Measurements from ENCODE around the gene TAS1R2.
"Not testable (repeated sequence)": the region's sequence is repeated elsewhere in the genome, so short reads cannot be mapped to it uniquely, and the experiment has no call there.

Gene TAS1R2

GRCh38 chr1:18859560-18859959 lies at the start of gene TAS1R2:
TSS of gene TAS1R2 (minus strand) at chr1:18859660. CDS start at chr1:18859660, 0 bp downstream.
- in situ Hi-C loops (cut with HindIII; ENCODE audit: low sequenced_read_pairs), result no loop called here

DNA sequence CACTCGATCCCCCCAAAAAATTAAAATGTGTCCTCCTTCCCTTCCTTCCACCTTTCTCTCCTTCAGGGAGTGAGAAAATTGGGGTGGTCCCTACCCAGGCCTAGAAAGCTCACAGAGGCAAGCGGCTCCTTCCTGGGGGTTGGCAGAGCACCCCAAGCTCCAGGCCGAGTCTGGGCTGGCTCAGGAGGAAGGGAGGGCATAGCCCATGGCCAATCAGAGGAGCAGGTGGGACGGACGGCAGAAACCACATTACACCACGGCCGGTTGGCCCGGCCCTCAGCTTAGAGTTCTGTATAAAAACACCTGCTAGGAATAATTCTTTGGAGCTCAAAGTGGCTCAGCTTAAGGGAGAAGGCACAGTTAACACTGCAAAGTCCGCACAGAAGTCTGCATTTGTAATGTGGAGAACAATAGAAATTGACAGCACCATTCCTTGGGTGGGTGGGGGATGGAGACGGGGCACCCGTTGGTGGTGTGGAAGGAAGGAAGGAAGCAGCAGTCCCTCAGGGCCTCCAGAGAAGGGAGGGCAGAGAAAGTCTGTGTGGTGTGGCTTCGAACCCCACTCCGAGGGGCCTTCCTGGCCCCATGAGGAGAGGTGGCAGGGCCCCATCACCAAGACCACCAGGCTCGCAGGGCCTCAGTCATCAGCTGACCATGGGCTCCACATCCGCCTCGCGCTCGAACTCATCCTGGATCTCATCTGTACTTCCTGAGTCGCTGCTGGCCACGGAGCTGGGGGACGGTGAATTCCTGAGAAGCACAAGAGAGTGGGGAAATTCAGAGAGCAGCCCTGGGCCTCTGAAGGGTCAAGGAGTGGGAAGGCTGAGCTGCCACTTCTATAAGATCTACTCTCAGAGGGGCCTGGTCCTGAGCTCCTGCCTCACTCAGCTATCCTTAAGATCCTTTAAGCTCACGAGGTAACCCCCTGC lies 48.7 kb upstream of the TAS1R2 start:
- in situ Hi-C loops (cut with HindIII; ENCODE audit: low sequenced_read_pairs), result no loop called here

DNA sequence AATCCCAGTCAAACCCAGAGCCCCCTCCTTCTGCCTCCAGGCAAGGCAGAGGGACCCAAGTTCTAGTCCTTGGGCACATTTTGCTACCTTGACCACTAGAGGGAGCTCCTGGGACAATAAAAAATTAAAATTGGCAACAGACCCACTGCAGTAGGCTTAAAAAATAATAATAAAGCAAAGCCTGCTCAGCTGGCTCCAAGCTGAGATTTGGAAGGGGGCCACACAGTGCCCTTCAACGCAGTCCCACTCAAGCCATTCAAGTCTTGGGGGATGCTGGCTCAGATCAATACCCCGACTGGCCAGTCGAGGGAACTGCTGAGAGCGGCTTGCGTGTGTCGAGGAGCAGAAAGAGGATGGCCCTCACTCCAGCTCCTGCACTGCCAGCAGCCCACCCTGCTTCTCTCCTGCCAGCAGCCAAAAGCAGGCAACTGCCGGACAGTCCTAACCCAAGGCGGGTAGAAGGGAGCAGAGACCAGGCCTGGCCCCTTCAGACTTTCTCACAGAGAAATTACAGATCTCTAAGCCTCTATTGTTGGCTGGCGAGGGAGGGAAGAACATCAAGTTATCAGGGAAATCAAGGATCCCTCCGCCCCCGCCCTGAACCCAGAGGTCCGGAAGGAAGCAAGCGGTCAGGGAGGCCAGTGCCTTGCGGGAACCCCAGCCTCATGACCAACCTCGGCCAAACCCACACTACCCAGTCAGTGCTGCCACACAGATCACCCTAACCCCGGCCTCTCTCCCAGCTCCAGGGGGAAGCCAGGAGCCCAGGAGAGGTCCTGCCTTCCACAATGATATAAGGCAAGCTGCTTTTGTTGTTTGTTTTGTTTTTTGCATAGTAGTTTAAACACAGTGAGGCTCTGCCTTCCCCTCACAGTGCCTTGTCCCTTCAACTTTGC lies 47.8 kb upstream of the TAS1R2 start:
- in situ Hi-C loops (cut with HindIII; ENCODE audit: low sequenced_read_pairs), result no loop called here

DNA sequence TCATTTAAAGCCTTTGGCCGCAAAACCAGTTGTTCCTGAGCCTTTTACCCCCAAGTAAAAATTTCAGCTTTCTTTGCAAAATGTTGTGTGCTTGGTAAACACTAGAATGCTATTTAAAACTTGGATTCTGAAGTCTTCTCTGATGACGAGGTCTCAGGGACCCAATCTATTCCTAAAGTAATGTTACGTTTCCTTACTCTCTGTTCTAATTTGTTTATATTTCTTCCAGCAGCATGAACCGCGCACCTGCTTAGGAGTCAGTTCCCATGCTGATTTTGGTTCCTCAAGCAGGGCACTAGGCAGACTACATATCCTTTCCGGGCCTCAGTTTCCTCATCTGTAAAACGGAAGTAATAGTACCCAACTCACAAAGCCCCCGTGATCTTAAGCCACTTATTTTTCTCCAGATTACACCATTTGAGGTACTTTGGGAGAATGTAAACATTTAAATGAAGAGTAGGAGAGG lies 43.9 kb upstream of the TAS1R2 start:
- in situ Hi-C loops (cut with HindIII; ENCODE audit: low sequenced_read_pairs), result loop anchor here (5.0 kb wide), 2 partner anchors 109 to 179 kb away; no protein-coding TSS in a partner anchor

DNA sequence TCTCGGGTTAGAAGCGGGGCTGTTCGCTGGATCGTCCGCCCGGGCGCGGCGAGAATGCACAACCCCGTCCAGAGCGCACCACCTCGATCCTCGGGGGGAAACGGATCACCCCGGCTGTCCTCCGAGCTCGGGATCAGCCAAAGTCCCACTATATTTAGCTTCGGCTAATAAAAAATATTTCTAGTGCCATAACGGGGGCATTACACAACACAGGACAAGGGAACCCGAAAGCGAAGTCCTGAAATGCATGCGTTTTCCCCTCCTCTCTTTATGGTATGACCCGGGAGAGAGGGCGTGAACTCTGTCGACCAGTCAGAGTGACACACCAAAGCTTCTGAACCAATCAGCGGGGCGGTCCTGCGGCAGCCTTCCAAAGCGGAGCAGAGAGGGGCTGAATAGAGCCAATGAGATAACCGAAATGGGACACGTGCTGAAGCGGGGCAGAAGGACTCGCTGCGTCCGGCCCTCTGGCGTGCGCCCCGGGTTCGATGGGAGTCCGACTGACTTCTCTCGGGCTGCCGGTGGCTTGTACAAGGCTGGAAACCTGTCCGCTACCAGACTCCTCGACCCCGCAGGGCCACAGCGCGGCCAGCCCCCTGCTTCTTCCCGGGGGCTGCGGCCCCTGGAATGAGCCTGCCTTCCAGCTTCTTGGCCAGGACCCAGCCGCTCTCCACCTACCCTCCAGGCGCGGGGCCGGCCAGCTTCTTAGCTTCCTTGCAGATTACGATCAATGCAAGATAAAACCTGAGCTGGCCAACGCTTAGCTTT lies 43.2 kb upstream of the TAS1R2 start, which contains the start of gene ALDH4A1:
Gene ALDH4A1 (minus strand): TSS at position 33 of the 768 bp plus-strand sequence. CDS start 32 bp downstream, at position 1.
- in situ Hi-C loops (cut with HindIII; ENCODE audit: low sequenced_read_pairs), result loop anchor here (5.0 kb wide), 2 partner anchors 110 to 180 kb away; no protein-coding TSS in a partner anchor

DNA sequence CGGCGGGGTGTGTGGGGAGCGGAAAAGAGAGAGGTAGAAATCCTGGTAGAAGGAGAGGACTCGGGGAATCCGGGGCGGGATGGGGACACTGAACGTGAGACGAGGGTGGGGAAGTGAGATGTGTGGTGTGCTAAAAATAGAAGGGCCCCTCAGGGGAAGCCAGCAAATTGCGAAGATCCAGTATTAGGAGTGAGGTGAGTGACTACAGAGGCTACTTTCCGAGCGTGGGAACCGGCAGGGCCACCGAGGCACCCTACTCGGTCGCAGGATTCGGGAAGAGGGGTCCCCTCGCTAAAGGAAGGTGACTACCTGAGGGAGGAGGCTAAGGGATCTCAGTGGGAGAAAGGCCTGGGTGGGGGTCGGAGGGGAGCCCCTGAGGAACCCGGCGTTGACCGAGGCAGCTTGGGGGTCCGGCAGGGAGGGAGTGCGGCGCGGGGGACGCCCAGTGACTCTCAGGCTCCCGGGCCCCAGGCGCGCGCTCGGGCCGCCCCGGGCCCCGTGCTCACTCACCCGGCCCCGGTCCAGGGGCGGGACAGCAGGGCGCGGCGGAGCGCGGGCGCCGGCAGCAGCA lies 42.6 kb upstream of the TAS1R2 start:
- in situ Hi-C loops (cut with HindIII; ENCODE audit: low sequenced_read_pairs), result loop anchor here (5.0 kb wide), 2 partner anchors 110 to 180 kb away; no protein-coding TSS in a partner anchor

GRCh38 chr1:18901147-18901951 lies 41.9 kb upstream of the TAS1R2 start:
- in situ Hi-C loops (cut with HindIII; ENCODE audit: low sequenced_read_pairs), result loop anchor here (5.0 kb wide), 2 partner anchors 111 to 181 kb away; no protein-coding TSS in a partner anchor

GRCh38 chr1:18900303-18900841 lies 40.9 kb upstream of the TAS1R2 start:
- in situ Hi-C loops (cut with HindIII; ENCODE audit: low sequenced_read_pairs), result loop anchor here (5.0 kb wide), 2 partner anchors 112 to 182 kb away; no protein-coding TSS in a partner anchor

- in situ Hi-C loops (cut with HindIII; ENCODE audit: low sequenced_read_pairs), result loop anchor here (5.0 kb wide), 2 partner anchors 113 to 183 kb away; no protein-coding TSS in a partner anchor
Measured at GRCh38 chr1:18899363-18900049, 40.0 kb upstream of the TAS1R2 start.

GRCh38 chr1:18898567-18898966 lies 39.1 kb upstream of the TAS1R2 start:
- in situ Hi-C loops (cut with HindIII; ENCODE audit: low sequenced_read_pairs), result no loop called here

- in situ Hi-C loops (cut with HindIII; ENCODE audit: low sequenced_read_pairs), result no loop called here
Measured at GRCh38 chr1:18895317-18895716, 35.9 kb upstream of the TAS1R2 start.

- in situ Hi-C loops (cut with HindIII; ENCODE audit: low sequenced_read_pairs), result no loop called here
Measured at GRCh38 chr1:18893120-18893519, 33.7 kb upstream of the TAS1R2 start.

GRCh38 chr1:18891858-18892257 lies 32.4 kb upstream of the TAS1R2 start:
- in situ Hi-C loops (cut with HindIII; ENCODE audit: low sequenced_read_pairs), result not testable (repeated sequence)

DNA sequence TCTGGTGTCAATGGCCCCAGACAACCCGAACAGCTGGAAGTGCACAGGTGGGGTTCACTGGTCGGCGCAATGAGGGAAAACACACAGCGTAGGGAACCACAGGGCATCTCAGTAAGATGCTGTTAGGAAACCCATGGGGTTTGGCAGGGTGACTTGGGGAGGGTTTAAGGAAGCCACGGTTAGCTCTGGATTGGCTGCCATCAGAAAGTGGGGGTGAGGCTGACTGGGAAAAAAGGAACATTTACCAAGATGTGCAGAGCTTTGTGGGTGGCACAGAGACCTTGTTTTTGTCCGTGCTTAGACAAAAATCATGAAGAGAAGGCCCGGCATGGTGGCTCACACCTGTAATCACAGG lies 31.9 kb upstream of the TAS1R2 start:
- in situ Hi-C loops (cut with HindIII; ENCODE audit: low sequenced_read_pairs), result no loop called here

DNA sequence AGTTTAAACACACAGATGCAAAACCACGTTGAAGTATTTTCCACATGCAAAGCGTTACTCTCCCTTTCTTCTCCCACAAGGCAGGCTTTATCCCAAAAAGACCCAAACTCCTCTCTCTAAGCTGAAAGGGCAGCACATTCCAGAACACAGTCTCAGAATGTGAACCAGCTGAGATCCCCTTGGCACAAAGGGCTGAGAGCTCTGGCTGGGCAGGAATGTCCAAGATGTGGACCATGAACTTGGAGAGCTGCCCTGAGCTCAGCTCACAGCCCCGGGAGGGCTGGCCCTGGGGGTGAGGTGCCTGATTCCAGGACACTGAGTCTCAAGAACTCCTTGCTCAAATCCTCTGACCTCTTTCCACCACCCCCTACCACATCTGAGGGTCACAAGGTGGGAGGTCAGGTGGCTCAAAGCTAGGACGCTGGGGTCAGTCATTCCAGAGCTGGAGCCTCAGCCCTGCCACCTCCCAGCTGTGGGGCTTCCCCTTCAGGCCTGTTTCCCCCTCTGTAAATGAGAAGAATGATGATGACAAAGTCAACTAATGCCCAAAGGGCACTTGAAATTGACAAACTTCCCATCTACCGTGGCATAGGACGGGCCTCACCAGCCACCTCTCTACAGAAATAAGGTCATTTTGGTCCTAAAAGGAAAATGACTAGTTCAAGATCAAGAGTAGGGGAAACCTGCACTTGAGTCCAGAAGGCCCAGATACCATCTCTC lies 31.4 kb upstream of the TAS1R2 start:
- in situ Hi-C loops (cut with HindIII; ENCODE audit: low sequenced_read_pairs), result no loop called here

DNA sequence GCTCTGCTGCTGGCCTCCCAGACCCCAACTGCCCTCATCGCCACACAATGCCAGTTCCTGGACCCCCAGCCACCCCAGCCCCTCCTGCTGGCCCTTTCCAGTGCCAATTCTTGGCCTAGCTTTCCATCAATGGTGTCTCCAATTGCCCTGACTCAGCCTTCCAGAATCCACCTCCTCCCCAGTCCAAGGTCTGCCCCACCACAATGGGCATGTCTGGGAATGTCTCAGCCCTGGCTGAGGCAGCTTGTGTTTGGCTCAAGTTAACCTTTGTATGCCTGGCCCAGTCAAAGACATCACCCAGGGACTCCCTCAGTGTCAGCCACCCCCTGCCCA lies 26.5 kb upstream of the TAS1R2 start:
- in situ Hi-C loops (cut with HindIII; ENCODE audit: low sequenced_read_pairs), result loop anchor here (10.0 kb wide), 1 partner anchor 149 kb away; no protein-coding TSS in a partner anchor

DNA sequence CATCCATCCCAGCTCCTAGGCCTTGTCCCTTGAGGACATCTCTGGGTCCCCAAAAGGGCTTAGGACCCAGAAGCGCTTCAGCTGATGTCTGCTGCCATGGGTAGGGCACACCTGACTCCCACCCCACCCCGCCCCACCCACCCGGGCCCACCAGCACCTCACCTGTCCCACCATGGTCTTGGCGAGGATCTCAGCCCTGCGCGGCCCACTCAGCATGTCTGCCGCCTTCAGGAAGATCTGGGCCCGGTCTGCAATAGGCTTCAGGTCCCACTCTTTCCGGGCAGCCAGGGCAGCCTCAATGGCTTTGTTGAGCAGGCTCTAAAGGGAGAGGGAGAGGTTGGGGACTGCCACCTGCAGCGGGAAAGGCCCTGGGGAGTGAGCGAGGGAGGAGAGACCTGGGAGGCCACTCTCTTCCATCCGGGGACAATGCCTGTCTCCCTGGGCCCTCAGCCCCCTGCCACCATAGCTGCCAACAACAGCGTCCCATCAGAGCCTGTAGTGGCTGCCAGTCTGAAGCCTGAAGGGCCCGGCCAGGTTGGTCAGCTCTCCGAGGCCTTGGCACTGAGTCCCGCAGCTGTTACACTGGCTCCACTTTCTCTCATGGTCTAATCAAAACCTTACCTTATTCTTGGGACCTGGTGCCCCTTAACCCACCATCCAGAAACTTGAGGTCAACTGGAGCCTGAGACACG lies 26.0 kb upstream of the TAS1R2 start:
- in situ Hi-C loops (cut with HindIII; ENCODE audit: low sequenced_read_pairs), result loop anchor here (10.0 kb wide), 1 partner anchor 149 kb away; no protein-coding TSS in a partner anchor

All from endothelial cell of hepatic sinusoid (primary cell).